Effector memory CD4-positive, alpha-beta T cell (primary cell): Measurements from ENCODE around the gene GNG13.
"Not testable (repeated sequence)": the region's sequence is repeated elsewhere in the genome, so short reads cannot be mapped to it uniquely, and the experiment has no call there.

Experiments used
- DNase-seq, 3 donors: peaks; one replicate each; pipeline ENCODE4 v3.0.0-alpha.2; 2020
- H3K27ac ChIP-seq: 2 replicates; pipeline ENCODE4 v1.7.0; 2013; ENCODE audit warnings: mild to moderate bottlenecking, low read length, moderate library complexity; ENCODE audit not compliant: insufficient read depth, poor library complexity, severe bottlenecking
- H3K27me3 ChIP-seq: replicated peaks from 2 replicates; pipeline ENCODE4 v1.7.0; 2013; ENCODE audit warnings: mild to moderate bottlenecking, low read length; ENCODE audit not compliant: insufficient read depth, control insufficient read depth, poor library complexity, severe bottlenecking
- H3K36me3 ChIP-seq: 2 replicates; pipeline ENCODE4 v1.7.0; 2013; ENCODE audit warnings: mild to moderate bottlenecking, low read length, moderate library complexity; ENCODE audit not compliant: control insufficient read depth, insufficient read depth
- H3K4me1 ChIP-seq: 2 replicates; pipeline ENCODE4 v1.7.0; 2013; ENCODE audit warnings: low read length, mild to moderate bottlenecking; ENCODE audit not compliant: control insufficient read depth, insufficient read depth, poor library complexity, severe bottlenecking
- H3K4me3 ChIP-seq: 2 replicates; pipeline ENCODE4 v1.7.0; 2013; ENCODE audit warnings: low read length, low read depth, mild to moderate bottlenecking; ENCODE audit not compliant: insufficient read depth, poor library complexity, severe bottlenecking
- H3K9me3 ChIP-seq: 2 replicates; pipeline ENCODE4 v1.7.0; 2013; ENCODE audit warnings: mild to moderate bottlenecking, low read length, moderate library complexity; ENCODE audit not compliant: control insufficient read depth

The GNG13 gene

GRCh38 chr16:841455-842060 lies 41.0 kb upstream of the GNG13 start:
- Histone ChIP-seq H3K36me3 (no peaks in the 10 kb centered on the region), H3K9me3 (no peaks in the 10 kb centered on the region), H3K4me1 (no peaks in the 10 kb centered on the region), H3K27ac (no peak overlapping the region), H3K27me3 (no peaks in the 10 kb centered on the region), H3K4me3 (no peak overlapping the region)
- no peak for DNase-seq

GRCh38 chr16:840561-841454 lies 40.3 kb upstream of the GNG13 start:
- Histone ChIP-seq H3K36me3 (no peaks in the 10 kb centered on the region), H3K4me1 (no peaks in the 10 kb centered on the region), H3K9me3 (no peaks in the 10 kb centered on the region), H3K27ac (no peak overlapping the region), H3K27me3 (no peaks in the 10 kb centered on the region), H3K4me3 (no peak overlapping the region)
- no peak for DNase-seq

GRCh38 chr16:839643-840408 lies 39.3 kb upstream of the GNG13 start:
- Histone ChIP-seq H3K27me3 (no peaks in the 10 kb centered on the region), H3K27ac (no peak overlapping the region), H3K36me3 (no peaks in the 10 kb centered on the region), H3K4me1 (no peaks in the 10 kb centered on the region), H3K9me3 (no peaks in the 10 kb centered on the region), H3K4me3 (no peak overlapping the region)
- no peak for DNase-seq

GRCh38 chr16:838741-839140 lies 38.2 kb upstream of the GNG13 start:
- no peak for DNase-seq
- Histone ChIP-seq H3K36me3 (no peaks in the 10 kb centered on the region), H3K27me3 (no peaks in the 10 kb centered on the region), H3K27ac (no peak overlapping the region), H3K4me3 (no peak overlapping the region), H3K9me3 (no peaks in the 10 kb centered on the region), H3K4me1 (no peaks in the 10 kb centered on the region)

GRCh38 chr16:836822-837221 lies 36.3 kb upstream of the GNG13 start:
- not testable (repeated sequence) for H3K27ac ChIP-seq, H3K4me1 ChIP-seq, H3K36me3 ChIP-seq, H3K4me3 ChIP-seq, H3K27me3 ChIP-seq, H3K9me3 ChIP-seq, DNase-seq

- no peaks in the 10 kb centered on the region for H3K4me1 ChIP-seq
- H3K27ac ChIP-seq, result no peak overlapping the region
- no peaks in the 10 kb centered on the region for H3K9me3 ChIP-seq
- no peaks in the 10 kb centered on the region for H3K27me3 ChIP-seq
- DNase-seq, result no peak
- H3K36me3 ChIP-seq, result no peaks in the 10 kb centered on the region
- no peak overlapping the region for H3K4me3 ChIP-seq
These were observed 35.7 kb upstream of the GNG13 start for GRCh38 chr16:836221-836620.

GRCh38 chr16:835373-835772 lies 34.8 kb upstream of the GNG13 start:
- no peaks in the 10 kb centered on the region for H3K27me3 ChIP-seq
- DNase-seq, result no peak
- no peaks in the 10 kb centered on the region for H3K9me3 ChIP-seq
- H3K36me3 ChIP-seq, result no peaks in the 10 kb centered on the region
- H3K27ac ChIP-seq, result no peak overlapping the region
- no peak overlapping the region for H3K4me3 ChIP-seq
- H3K4me1 ChIP-seq, result no peaks in the 10 kb centered on the region

GRCh38 chr16:833411-833810 lies 32.9 kb upstream of the GNG13 start:
- H3K4me3 ChIP-seq, result no peak overlapping the region
- no peak overlapping the region for H3K27ac ChIP-seq
- H3K9me3 ChIP-seq, result no peaks in the 10 kb centered on the region
- H3K36me3 ChIP-seq, result no peaks in the 10 kb centered on the region
- H3K27me3 ChIP-seq, result no peaks in the 10 kb centered on the region
- DNase-seq, result no peak
- H3K4me1 ChIP-seq, result no peaks in the 10 kb centered on the region

GRCh38 chr16:832652-833336 lies 32.3 kb upstream of the GNG13 start:
- Histone ChIP-seq H3K4me3 (no peak overlapping the region), H3K4me1 (no peaks in the 10 kb centered on the region), H3K27ac (no peak overlapping the region), H3K9me3 (no peaks in the 10 kb centered on the region), H3K36me3 (no peaks in the 10 kb centered on the region), H3K27me3 (no peaks in the 10 kb centered on the region)
- DNase-seq, result no peak
